Measurements from ENCODE around the gene ZFP90.
A peak's percentile ranks its signal among the peaks of the same experiment; 100 is the strongest.
"Not testable (repeated sequence)": the region's sequence is repeated elsewhere in the genome, so short reads cannot be mapped to it uniquely, and the experiment has no call there.

Gene ZFP90

GRCh38 chr16:68519225-68519745 lies 19.8 kb upstream of the ZFP90 start:
- no peak for DNase-seq

- peak; percentile 77 for DNase-seq
These were observed 18.4 kb upstream of the ZFP90 start for GRCh38 chr16:68520649-68521086.

GRCh38 chr16:68524069-68524820 lies 14.8 kb upstream of the ZFP90 start:
- no peak for DNase-seq

DNA sequence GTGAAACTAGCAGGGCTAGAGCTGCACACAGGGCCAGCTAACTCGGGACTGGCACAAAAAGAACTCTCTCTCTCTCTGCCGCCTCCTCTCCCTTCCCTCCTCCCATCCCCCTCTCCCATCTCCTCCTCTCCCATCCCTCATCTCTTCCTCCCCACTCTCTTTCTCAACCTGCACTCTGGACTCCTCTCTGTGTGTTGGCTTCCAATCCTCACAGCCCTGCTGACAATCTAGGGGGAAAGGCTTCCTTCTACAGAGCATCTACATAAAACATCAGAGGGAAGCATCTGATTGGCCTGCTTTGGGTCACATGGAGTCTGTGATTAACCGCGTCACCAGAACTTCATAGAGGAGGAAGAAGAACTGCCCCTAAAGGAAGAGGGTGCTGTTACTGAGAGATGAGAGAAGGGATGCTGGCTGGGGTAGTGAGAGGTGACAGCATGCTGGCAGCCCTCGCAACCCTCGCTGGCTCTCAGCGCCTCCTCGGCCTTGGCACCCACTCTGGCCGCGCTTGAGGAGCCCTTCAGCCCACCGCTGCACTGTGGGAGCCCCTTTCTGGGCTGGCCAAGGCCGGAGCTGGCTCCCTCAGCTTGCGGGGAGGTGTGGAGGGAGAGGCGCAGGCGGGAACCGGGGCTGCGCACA lies 12.8 kb upstream of the ZFP90 start:
- DNase-seq = no peak

DNA sequence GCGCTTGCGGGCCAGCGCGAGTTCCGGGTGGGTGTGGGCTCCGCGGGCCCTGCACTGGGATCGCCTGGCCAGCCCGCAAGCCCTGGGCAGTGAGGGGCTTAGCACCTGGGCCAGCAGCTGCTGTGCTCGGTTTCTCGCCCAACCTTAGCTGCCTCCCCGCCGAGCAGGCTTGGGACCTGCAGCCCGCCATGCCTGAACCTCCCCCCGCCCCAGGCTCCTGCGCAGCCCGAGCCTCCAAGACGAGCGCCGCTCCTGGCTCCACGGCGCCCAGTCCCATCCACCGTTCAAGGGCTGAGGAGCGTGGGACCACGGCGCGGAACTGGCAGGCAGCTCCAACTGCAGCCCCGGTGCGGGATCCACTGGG lies 12.3 kb upstream of the ZFP90 start:
- no peak for DNase-seq

- DNase-seq = no peak
These were observed 10.9 kb upstream of the ZFP90 start for GRCh38 chr16:68528233-68528632.

DNA sequence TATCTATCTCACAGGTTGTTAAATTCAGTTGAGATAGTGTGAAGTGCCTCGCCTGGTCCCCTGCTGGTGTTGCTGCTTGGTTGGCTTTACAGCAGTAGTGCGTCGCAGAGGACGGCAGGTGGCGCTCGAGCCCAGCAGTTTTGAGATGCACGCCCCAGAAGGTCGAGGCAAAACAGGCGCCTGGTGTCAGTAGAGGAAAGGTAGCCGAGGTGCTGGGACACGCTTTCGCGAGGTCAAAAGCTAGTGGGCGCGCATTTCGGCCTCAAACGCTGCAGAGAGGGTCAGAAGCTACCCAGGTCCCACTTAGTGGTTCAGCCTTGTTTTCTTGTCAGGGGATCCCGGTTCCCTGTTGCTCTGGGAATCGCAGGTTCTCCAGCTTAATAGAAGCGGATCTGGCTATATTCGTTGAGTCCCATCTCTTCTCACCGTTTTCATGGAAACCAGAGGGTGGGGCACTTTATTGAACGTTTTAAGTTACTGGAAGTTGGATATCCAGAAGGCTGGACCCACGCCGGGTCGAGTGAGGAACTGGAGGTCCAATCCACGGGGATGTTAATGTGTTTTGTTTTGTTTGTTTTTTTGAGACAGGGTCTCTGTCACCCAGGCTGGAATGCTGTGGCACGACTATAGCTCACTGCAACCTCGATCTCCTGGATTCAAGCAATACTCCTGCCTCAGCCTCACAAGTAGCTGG lies 10.3 kb upstream of the ZFP90 start:
- DNase-seq = peak; percentile 71

DNA sequence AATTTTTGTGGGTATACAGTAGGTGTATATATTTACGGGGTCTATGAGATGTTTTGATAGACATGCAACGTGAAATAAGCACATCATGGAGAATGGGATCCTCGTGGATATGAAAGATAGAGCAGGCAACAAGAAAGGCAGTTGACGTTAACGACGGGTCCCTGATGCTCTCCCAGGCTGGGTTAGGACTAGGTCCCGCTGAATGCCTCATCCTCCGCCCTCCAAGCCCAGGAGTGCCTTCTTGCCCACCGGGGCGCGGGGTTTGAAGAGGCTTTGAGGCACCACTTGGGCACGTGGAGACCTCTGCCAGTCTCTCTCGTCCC lies 9.5 kb upstream of the ZFP90 start:
- DNase-seq = no peak

DNA sequence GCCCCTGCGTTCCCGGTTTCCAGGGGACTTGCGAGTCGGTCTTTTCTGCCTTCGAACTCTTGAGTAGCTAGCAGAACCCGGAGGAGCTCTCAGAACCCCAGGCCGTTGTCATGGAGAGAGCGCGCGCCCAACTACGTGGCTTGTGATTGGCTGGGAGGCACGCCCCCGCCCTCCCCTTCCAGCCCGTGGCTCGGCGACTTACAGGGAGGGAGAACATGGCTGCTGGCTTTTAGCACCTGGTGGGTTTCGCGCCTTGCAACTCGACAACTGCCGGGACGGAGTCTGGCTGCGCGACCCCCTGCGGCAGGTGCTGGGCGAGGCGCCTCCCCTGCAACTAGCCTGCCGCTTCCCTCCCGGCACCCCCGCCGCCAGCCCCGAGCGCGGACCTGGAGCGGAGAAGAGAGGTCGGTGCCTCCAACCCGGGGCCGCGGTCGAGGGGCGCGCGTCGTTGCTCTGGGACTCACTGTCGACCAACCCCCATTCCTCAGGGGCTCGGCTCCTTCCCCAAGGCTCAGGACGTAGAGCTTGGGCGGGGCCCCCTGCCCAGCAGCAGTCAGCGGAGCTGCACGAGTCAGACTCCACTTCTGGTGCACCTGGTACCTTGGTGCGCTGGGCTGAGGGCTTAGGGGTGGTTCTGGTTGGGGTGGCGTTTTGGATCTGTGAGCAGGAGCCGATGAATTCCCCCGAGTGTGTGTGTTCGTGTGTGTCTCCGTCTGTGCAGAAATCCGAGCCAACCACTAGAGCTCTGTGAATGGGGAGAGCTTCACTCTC lies 9.0 kb upstream of the ZFP90 start:
- DNase-seq = peak; percentile 79

- DNase-seq = no peak
These were observed 5.2 kb upstream of the ZFP90 start for GRCh38 chr16:68533937-68534336.

DNA sequence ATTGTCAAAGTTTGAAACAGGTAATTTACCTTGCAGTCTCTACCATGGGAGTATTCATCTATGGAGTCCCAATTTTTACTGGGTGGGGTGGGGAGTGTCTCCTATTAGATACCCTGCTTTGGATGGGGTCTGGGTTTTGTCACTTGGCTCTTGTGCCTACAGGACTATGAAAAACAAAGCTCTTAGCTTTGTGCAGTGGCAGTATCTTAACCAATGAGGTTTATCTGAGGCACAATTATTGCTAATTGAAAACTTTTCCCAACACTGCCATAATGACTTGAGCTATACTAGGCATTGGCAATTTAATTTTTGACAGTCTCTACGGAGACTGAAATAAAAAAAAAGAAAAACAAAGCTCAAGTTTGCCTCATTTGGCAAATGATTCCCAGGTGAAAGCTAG lies 3.8 kb upstream of the ZFP90 start:
- DNase-seq = no peak

DNA sequence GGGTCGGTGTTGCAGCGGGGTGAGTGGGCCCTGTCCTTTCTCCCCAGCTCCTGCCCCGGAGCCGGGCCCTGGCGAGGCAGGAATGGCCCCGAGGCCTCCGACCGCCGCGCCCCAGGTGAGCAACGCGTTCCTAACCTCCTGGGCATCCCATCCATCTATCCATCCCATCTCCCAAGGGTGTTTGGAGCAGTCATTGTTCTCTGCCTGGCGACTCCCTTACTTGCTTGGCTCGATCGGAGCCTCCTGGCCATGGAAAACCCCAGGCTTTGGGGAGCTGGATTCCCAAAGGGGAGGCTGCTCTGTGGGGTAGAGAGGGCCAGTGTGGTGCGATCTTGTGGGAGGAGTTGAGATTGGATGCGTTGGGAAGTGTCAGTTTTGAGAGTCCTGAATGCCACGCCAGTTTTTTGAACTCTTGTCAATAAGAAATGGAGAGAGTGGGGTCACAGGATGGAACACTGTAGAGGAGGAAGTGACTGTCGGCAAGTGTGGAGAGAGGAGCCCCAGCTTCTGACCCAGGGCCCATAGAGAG lies 684 bp downstream of the ZFP90 start:
- peak; percentile 18 for DNase-seq

DNA sequence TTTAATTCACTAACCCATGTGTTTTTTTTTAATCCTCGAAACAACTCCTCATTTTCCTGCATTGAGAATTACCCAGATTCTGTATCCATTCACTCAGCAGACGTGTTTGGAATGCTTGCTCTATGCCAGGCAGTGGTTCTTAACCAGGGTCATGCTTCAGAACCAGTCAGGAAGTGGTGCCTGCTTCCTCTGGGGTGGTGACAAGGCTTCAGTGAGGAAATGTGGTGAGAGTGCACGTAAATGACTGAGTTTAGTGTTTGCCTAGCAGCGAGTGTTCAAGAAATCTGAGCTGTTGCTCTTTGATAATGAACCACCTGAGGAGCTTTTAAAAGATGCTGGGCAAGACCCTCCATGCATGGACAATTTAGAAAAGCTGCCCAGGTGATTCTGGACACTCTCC lies 9.9 kb downstream of the ZFP90 start:
- DNase-seq = no peak

DNA sequence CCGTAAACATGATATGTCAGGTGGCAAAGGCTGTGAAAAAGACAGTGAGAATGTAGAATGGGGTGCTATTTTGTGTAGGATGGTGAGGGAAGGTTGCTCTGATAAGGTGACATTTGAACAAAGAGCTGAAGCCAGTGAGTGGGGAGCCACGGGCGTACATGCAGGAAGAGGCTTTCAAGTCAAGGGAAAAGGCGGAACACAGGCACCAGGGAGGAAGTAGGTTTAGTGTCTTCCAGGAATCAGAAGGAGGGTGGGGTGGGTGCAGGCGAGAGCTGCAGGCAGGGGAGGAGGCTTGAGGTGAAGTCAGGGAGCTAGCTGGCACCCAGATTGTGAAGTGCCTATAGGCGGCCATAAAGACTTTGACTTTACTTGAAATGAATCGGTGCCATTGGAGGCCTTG lies 14.1 kb downstream of the ZFP90 start:
- DNase-seq = no peak

- DNase-seq = not testable (repeated sequence)
These were observed 21.2 kb downstream of the ZFP90 start for GRCh38 chr16:68560341-68560740.

DNA sequence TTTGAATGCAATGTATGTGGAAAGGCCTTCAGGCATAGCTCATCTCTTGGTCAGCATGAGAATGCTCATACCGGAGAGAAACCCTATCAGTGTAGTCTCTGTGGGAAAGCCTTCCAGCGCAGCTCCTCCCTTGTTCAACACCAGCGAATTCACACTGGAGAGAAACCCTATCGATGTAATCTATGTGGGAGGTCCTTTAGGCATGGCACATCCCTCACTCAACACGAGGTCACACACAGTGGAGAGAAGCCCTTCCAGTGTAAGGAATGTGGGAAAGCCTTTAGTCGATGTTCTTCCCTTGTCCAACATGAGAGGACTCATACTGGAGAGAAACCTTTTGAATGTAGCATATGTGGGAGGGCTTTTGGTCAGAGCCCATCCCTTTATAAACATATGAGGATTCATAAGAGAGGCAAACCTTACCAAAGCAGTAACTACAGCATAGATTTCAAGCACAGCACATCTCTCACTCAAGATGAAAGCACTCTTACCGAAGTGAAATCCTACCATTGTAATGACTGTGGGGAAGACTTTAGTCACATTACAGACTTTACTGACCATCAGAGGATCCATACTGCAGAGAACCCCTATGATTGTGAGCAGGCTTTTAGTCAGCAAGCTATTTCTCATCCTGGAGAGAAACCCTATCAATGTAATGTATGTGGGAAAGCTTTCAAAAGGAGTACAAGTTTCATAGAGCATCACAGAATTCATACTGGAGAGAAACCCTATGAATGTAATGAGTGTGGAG lies 24.7 kb downstream of the ZFP90 start:
- no peak for DNase-seq

DNA sequence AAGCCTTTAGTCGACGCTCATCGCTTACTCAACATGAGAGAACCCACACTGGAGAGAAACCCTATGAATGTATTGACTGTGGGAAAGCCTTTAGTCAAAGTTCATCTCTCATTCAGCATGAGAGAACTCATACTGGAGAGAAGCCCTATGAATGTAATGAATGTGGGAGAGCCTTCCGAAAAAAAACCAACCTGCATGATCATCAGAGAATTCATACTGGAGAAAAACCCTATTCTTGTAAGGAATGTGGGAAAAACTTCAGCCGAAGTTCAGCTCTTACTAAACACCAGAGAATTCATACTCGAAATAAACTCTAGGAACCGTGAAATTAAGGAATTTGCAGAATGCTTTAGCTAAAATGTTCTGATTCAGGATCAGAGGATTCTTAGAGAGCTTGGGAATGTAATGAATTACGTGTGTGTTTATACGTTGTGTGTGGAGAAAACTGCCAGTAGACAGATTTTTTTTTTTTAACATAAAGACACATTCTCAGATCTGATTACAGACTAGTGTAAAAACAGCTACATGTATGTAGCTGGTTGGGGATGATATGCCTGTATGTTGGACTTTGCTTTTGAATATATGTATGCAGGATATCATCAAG lies 25.4 kb downstream of the ZFP90 start:
- DNase-seq = peak; percentile 6

- no peak for DNase-seq
These were observed 35.4 kb downstream of the ZFP90 start for GRCh38 chr16:68574479-68574878.

DNA sequence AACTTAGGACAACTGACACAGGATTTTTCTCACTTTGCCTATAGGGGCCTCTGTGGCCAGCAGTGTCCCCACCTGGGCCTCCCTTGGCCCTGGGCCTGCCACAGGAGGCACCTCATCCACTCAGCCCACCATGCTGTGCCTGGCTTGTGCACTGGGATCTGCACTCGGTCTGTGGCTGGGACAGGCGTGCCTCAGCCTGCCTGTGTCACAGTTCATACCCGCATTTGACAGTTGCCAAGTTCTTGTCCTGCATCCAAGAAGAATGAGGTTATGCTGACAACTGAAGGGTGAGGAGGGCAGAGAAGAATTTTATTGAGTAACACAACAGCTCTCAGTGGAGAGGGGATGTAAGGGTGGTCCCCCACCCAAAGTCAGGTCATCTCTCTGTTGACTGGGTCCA lies 36.0 kb downstream of the ZFP90 start:
- DNase-seq = no peak

GRCh38 chr16:68577352-68577853 lies 38.3 kb downstream of the ZFP90 start:
- DNase-seq = no peak
